GM21529 (cell line): Measurements from ENCODE around the gene SIM2.

Source experiments
- ATAC-seq: cut with Tn5 transposase; IDR thresholded peaks from one replicate; pipeline ENCODE4 v1.9.1; 2021; ENCODE audit not compliant: unreplicated experiment

SIM2 gene

GRCh38 chr21:36791695-36792470, 93.0 kb downstream of the SIM2 start:
- ATAC-seq, result no peak

- no peak for ATAC-seq
Measured at GRCh38 chr21:36792505-36792967, 93.6 kb downstream of the SIM2 start.

DNA sequence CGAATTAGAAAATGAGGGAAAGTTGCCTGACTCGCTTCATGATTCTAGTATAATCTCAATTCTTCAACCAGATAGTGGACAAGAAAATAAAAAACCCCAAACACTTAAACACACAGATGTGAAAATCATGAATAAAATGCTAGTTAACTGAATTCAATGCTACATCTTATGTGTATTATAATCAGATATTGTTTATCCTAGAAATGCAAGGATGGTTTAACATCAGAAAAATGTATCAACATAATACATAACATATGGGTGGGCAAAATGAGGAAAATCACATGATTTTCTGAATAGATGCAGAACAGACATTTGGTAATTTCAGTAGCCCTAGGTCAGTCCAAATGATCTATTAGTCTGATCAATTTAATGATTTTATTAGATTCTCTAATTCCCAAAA, 97.2 kb downstream of the SIM2 start:
- no peak for ATAC-seq

- ATAC-seq, result no peak
Measured at GRCh38 chr21:36798491-36798890, 99.6 kb downstream of the SIM2 start.
